ENCODE data around the gene DOCK10. TPM values are rescaled to one million over a fixed set of nuclear protein-coding genes. Genes with fewer than 3 reads are reported as not detected.
A peak's percentile ranks its signal among the peaks of the same experiment; 100 is the strongest.
"Not testable (repeated sequence)": the region's sequence is repeated elsewhere in the genome, so short reads cannot be mapped to it uniquely, and the experiment has no call there.

DOCK10 gene
- 17.5 and 23.9 TPM in 2 replicates for total RNA-seq (2014; rRNA removed; shearing (Covaris generic))
- polyA plus RNA-seq (2014; cell fraction: nucleus; rRNA removed), result 26.8 and 38.7 TPM in 2 replicates

DNA sequence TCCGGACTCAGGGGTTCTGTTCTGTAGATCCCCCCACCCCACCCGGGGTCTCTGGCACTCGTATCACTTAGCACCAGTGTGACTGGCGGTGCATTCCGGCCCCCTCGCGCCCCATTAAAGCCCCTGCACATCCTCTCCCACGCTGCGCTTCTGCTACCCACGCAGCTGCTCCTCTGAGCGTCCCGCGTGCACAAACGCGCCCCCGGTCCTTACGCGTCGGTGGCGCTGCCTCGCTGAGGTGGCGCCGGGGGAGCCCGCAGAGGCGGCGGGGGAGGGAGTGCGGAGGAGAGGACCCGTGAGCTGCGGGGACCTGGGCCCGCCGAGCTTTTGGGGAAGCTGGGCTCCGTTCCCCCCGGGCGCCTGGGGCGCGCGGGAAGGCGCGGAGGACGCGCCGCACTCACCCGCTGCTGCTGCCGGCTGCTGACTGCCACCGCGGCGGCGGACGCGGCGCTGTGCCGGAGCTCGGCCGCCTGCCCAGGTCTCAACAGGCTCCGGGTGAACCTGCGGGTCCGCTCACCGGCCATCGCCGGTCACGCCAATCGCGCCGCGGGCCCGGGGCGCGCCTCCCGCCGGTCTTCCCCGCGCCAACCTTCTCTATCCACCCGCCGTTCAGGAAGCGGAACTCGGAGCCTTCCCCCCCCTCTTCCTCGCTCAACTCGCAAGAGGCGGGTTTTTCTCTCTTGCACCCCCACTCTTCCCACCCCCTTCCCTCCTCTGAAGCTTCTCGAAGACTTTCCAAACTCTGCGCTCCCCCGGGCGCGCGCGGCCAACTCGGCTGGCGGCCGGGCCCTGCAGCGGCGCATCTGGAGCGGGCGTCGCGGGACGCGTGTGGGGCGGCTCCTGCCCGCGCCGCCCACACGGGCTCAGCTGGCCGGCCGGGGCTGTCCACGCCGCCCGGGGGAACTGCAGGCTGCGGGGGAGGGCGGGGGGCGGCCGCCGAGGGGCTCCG is at the start of gene DOCK10:
Gene DOCK10 (minus strand): TSS at position 618 of the 949 bp plus-strand sequence. CDS start 94 bp downstream, at position 524.
- peak; percentile 20 for DNase-seq (ENCODE audit: extremely low read depth, low read depth)

DNA sequence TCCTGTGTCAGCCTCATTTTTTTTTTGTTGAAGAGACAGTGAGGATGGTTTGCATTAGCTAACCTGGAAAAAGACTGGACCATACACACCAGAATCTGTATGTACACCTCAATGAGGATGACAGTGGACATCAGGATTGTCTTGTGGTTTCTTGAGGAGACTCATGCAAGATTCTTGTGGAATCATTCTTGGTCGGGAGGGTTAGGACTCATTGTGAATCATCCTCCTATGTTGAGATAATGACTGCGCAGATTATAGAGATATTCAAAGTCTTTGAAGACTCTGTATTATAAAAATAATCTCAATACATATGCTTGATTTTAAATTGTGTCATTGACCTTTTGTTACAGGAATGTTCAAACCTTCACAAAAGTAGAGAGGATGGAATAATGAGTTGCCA is 49.1 kb upstream of the DOCK10 start:
- DNase-seq (ENCODE audit: extremely low read depth, low read depth), result peak; percentile 64

DNA sequence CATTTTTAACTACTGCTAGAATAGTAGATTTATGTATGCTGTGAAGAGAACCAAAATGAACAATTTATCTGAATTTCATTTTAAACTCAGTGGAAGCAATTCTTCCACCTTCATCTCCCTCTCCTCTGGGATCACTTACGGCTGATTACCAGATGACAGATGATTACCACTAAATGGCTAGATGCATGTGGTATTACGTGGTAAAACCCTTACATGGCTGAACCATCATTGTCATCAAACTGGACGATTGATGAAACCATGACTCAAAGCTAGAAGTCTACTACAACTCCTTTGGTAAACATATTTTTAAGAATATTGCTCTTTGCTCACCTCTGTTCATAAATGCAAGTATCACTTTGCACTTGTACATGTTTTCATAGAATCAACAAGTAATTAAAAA is 48.5 kb upstream of the DOCK10 start:
- no peak for DNase-seq (ENCODE audit: extremely low read depth, low read depth)

DNA sequence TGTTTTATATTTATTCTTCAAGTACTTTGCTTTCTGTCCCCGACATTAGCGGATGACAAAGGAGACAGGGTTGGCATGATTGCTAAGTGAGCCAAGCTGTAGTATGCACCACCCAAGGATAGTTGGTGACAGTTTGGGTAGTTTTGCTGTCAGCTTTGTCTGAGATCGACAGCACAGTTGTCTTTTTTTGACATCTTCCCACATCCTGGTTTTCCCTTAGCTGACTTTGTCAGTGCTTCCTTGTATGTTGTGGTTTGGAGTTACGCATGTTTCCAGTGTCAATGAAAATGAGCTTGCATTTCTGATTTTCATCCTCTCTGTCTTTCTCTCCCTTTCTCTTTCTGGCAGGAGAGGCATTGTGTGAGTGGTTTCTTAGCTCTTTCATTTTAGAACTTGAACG is 44.6 kb upstream of the DOCK10 start:
- no peak for DNase-seq (ENCODE audit: extremely low read depth, low read depth)

DNA sequence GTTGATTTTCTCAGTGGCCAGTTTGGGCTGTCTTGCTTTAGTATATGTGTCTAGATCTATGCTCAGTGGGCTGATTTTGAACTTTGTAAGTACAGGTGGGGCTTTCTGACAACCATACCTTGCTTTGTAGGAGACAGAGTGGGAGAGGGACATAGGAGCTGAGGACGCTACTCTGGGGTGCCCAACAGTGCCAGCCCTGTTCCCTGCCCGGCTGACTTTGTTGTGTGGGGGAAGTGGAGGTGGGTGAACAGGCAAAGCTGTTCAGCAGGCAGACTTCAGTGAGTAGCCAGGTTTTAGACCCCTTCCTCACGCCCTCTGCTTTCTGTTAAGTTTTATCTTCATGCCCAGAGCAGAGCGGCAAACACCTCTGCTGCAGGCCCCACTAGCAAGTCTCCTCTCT is 44.2 kb upstream of the DOCK10 start:
- DNase-seq (ENCODE audit: extremely low read depth, low read depth), result no peak

DNA sequence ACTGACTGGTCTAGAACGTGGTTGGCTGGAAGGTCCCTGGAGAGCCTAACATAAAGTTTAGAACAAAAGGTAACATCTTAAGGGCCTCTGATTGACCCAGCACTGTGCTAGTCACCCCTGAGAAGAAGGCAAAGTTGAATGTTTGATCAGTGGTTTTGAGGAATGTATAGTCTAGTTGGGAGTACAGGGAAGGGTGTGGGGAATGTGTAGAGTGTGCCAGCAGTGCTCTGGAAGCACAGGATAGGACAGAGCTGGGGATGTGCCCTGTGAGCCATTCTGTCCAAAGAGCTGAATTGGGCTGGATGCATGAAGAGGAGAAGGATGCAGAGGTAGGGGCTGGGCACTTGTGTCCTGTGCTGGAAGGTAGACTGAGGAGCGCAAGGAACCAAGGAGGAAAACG is 41.0 kb upstream of the DOCK10 start:
- no peak for DNase-seq (ENCODE audit: extremely low read depth, low read depth)

DNA sequence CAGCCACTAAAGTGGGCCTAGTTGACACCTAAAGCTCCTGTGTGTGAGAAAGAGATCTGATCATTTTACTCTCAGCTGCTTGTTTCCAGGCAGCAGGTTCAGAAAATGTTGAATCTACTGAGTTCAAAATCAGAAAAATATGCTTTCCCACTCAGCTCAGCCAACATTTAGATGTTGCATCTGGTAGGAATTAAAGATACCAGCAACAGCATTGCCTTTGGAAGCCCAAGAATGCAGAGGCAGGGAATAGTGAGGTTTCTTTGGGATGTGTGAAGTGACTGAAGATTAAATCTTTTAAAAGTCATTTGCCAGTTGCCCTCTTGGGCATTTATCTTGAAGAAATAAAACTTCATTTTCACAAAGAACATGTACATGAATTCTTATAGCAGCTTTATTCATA is 33.9 kb upstream of the DOCK10 start:
- no peak for DNase-seq (ENCODE audit: extremely low read depth, low read depth)

DNA sequence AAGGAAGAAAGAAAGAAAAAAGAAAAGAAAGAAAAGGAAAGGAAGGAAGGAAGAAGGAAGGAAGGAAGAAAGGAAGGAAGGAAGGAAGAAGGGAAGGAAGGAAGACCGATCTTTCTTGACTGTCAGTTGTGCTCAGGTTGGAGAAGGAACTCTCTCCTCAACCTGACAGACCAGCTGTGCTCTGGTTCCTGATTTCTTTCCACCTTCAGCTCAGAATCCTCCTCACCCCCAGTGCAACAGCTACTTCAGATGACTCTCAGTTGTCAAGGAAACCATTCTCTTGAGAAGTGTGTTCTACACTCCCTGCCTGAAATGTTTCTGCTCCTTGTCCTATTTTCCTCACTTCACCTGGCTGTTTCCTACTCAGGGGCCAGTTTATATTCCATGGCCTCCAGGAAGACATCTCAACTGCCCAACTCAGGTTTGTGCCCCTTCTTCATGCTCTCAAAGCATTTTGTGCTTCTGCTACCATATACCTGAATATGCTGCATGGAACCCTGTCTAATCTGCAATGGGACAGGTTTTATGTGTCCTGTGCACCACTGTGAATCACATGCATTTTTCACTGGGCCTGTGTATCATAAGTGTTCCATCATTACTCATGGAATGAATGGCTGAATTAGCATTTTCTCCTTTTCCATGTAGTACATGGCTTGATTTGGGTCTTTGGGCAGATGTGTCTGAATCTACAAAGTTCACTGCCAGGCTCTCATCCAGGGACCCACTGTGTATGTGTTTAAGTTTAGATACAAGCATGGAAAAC is 32.8 kb upstream of the DOCK10 start:
- DNase-seq (ENCODE audit: extremely low read depth, low read depth), result no peak

DNA sequence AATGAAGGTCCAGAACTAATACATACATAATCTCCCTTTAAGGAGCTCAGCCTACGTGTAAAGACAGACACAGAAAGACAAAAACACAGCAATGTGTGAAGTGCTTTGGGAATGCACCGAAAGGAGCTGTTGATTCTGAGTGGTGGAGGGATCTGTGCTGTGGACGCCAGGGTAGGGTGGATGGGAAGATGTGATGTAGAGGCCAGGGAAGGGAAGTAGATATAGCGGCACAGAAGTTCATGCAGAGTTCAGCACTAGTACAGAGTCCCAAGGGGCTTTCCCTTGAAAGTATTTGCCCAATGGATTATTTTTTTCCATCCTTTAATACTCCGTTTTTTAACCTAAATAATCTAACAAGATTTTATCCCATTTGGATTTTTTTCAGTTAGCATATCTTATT is 32.1 kb upstream of the DOCK10 start:
- no peak for DNase-seq (ENCODE audit: extremely low read depth, low read depth)

DNA sequence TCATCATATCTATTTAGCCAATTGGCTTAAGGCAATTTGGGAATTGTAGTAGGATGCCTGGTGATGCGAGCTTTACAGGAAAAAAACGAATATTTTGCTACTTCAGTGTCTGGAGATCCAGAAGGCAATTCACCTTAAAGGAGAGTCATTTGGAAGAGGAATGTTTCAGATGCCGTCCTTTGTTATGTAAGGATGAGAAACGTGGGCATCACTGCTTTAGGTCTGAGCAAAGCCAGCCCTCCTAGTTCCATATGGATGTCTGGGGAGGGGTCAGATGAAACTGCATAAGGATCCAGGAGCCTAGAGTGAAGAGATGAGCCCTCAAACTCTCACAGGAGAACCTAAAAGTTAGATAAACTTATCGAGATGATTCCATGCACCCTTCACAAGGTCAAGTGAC is 30.9 kb upstream of the DOCK10 start:
- DNase-seq (ENCODE audit: extremely low read depth, low read depth), result no peak

DNA sequence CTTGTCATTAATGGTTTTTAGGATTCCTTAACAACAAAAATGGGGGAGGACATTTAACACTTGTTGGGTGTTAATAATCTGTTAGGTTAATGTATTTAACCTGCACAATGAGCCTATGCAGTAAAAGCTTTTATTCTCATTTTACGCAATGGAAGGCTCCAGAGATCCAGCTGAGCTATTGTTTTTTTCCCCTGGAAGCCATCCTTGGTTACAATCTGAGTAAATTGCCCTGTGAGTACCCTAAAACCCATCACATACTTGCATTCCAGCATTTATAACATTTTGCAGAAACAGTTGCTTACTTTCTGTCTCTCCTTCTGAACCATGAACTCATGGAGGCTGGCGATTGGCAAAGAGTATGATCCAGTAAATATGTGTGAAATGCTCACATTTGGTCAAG is 30.2 kb upstream of the DOCK10 start:
- no peak for DNase-seq (ENCODE audit: extremely low read depth, low read depth)

DNA sequence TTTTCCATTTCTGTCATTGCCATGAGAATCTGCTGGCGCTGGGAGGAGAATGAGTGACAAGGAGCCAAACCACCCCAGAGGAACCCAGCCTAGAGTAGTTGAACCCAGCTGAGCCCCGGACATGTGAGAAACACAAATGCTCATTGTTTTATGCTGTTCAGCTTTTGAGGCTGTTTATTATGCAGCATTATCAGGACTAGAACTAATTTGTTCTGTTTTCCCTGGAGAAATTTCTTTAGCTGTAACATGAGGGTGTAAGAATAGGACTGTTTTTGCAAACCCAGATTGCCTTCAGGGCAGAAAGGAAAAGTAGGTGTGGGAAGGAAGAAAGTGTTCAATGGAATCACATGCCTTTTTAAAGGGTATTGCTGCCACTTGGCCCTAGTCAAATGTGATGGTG is 28.5 kb upstream of the DOCK10 start:
- DNase-seq (ENCODE audit: extremely low read depth, low read depth), result no peak

DNA sequence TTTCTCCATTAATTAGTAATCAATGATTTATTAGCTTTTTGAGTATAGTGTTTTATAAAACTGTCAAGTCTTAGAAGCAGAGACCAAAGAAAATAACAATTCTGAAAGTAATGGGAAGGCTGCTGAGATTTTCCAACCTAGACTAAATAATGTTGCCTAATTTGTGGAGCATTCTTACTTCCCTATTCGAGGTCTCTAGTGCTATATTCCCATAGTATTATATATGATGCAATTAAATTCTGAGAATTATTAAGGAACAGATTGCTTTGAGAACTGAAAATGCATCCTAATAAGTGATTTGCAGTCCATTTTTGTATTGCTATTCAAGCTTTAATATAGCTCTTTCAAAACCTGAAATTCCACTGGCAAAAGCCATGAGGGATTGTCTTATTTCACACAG is 27.7 kb upstream of the DOCK10 start:
- DNase-seq (ENCODE audit: extremely low read depth, low read depth), result no peak

DNA sequence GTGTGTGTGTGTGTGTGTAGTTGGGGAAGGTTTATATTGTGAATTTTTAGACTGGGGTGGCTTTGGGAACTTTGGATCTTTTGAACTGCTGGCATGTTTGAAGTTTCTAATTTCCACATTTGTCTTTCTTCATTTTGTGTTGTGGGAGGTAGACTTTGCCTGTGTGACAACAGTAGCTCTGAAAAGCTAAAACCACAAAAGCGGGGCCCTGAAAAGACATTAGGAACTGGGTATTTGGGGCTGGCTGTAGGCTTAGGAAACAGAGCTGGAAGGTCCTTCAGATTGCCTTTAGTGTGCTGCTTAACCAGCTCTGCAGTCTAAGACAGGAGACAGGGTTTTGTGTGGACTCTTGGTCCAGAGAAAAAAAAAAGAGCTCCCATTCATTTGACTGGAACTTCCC is 27.2 kb upstream of the DOCK10 start:
- DNase-seq (ENCODE audit: extremely low read depth, low read depth), result no peak

DNA sequence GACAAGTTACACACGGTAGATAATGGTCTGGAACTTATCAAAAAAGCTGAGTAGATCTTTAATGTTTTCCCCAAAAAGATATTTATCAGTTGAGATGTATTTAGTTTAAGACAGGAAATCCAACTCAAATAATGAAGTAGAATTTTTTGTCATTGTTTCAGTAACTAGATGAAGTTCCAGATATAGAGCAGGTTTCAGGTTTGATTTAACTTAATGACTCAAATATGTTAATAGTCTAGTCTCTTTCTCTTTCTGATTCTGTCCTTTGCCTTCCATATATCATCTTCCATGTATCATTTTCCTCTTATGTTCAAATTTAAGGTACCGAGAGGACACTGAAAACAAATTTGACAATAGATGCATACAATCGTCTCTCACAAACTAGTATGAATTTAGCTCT is 23.6 kb upstream of the DOCK10 start:
- no peak for DNase-seq (ENCODE audit: extremely low read depth, low read depth)

DNA sequence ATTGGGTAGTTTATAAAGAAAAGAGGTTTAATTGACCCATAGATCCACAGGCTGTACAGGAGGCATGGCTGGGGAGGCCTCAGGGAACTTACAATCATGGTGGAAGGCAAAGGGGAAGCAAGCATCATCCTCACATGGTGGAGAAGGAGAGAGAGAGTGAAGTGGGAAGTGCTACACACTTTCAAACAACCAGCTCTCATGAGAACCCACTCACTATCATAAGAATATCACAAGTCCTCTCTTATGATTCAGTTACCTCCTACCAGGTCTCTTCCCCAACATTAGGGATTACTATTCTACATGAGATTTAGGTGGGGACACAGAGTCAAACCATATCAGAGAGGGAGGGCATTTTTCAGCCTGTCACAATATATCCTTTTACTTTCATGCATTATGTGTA is 22.7 kb upstream of the DOCK10 start:
- DNase-seq (ENCODE audit: extremely low read depth, low read depth), result no peak

DNA sequence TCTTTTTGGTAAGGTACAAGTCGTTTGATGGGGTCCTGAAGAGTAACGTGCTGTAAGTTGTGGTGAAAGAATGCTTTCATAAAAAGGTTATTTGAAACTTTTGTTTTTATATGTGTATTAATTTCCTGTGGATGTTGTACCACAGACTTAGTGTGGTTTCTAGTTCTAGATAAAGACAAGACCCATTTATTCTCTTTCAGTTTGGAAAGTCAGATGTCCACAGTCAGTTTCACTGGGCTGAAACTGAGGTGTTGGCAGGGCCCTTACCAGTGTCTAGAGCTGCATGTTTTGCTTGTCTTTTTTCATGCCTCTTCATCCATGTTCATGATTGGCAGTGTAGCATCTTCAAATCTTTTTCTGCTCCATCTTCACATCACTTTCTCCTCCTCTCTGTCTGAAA is 22.1 kb upstream of the DOCK10 start:
- DNase-seq (ENCODE audit: extremely low read depth, low read depth), result no peak

DNA sequence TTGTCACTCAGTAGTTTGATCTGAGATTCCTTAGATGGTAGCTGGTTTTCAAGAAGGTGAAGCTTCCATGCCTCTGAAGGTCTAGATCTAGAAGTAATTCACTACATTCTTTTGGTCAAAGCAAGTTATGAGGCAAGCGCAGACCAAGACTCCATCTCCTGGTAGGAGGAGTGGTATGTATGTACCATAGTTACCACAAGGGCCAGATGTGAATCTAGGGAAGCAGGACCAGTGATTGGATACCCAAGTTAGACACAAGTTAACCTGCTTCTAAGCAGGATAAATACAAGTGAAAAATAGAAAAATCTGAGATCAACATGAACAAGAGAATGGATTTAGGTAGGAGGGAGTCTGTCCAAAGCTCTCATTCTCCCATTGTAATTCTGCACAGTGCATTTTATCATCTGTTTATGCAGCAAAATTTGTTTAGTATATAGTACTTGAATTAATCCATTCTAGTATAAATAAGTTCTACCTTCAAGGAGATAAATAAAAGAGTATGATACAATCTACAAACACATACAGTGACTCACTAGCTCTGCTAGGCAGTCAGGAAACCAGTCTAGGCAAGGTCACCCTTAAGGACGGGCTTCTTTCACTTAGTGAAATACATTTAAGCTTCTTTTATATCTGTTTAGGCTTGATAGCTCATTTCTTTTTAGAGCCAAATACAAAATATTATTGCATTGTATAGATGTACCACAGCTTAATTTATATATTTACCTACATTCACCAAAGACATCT is 14.2 kb upstream of the DOCK10 start:
- DNase-seq (ENCODE audit: extremely low read depth, low read depth), result no peak

DNA sequence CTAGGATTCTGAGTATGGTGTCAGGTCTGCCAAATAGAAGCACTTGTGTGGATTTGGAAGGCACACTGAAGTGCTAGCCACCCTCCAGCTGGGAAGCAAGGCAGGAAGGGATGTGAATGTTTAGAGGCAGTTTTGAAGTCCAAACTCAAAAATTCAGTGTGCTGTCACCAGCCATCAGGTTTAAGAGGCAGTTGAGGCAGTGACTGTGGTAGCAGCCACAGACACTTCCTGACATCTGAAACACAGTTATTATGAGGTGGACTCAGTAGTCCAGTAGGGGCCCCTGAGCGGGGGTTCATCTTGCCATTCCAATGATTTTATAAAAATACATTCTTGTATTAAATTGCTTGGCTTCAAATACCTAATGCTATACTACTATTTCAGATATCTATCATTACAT is 13.4 kb upstream of the DOCK10 start:
- no peak for DNase-seq (ENCODE audit: extremely low read depth, low read depth)

DNA sequence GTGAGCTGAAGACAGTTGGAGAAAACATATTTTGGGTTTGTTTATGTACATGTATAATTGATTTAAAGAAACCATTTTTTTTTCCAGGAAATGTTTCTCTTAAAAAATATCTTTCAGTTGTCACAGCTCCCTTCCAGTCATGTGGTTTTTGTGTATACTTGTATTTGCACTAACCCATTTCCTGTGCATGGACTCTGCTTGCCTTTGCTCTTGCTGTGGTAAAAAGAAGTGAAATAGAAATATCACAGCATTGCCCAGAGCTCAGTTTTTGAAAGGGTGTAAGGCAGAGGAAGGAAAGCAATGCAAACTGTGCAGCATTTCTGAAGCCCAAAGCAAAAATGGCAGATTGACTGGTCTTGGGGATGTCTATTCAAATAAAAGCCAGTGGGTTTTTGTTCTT is 10.4 kb upstream of the DOCK10 start:
- DNase-seq (ENCODE audit: extremely low read depth, low read depth), result no peak

DNA sequence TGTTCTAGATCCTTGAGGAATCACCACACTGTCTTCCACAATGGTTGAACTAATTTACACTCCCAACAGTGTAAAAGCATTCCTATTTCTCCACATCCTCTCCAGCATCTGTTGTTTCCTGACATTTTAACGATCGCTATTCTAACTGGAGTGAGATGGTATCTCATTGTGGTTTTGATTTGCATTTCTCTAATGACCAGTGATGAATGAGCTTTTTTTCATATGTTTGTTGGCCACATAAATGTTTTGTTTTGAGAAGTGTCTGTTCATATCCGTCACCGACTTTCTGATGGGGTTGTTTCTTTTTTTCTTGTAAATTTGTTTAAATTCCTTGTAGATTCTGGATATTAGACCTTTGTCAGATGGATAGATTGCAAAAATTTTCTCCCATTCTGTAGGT is 5.2 kb upstream of the DOCK10 start:
- DNase-seq (ENCODE audit: extremely low read depth, low read depth), result not testable (repeated sequence)
